Measurements from ENCODE around the gene C1QL2.

Gene C1QL2

GRCh38 chr2:119197529-119198239 lies 39.1 kb upstream of the C1QL2 start:
- TF ChIP-seq TAF1 (IDR thresholded peaks at IDR 0.05; ENCODE audit: borderline replicate concordance, insufficient read depth, low read length): no peak
- no peak for TF ChIP-seq REST (IDR thresholded peaks at IDR 0.05; ENCODE audit: insufficient read depth in 1 of 2, low read depth in 2 of 2, low read length in 2 of 2)
- TF ChIP-seq SIN3A (IDR thresholded peaks at IDR 0.05; ENCODE audit: borderline replicate concordance, insufficient read depth, low read length): no peak
- TF ChIP-seq POLR2AphosphoS5 (IDR thresholded peaks at IDR 0.05; ENCODE audit: low read depth, low read length): no peak
- no peak for TF ChIP-seq FOXP2 (optimal IDR thresholded peaks at IDR 0.05; ENCODE audit: borderline replicate concordance, extremely low read depth, extremely low read length, insufficient read depth)

DNA sequence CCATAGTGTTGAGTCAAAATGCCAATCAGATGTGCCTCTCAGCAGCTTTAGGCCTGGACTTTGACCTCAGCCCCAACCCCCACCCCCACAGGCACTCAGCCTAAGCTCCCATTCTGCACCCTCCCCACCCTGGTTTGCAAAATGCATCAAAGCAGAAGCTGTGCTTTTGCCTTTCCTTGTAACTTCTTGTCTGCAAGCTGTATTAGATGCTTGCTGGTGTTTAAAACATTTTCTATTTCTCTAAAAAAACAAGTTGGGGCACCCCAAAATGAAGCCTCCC lies 38.5 kb upstream of the C1QL2 start:
- TF ChIP-seq TAF1 (IDR thresholded peaks at IDR 0.05; ENCODE audit: borderline replicate concordance, insufficient read depth, low read length) (no peak), POLR2AphosphoS5 (IDR thresholded peaks at IDR 0.05; ENCODE audit: low read depth, low read length) (no peak), FOXP2 (optimal IDR thresholded peaks at IDR 0.05; ENCODE audit: borderline replicate concordance, extremely low read depth, extremely low read length, insufficient read depth) (no peak), REST (IDR thresholded peaks at IDR 0.05; ENCODE audit: insufficient read depth in 1 of 2, low read depth in 2 of 2, low read length in 2 of 2) (no peak), SIN3A (IDR thresholded peaks at IDR 0.05; ENCODE audit: borderline replicate concordance, insufficient read depth, low read length) (no peak)

GRCh38 chr2:119196301-119197125 lies 38.0 kb upstream of the C1QL2 start:
- TF ChIP-seq SIN3A (IDR thresholded peaks at IDR 0.05; ENCODE audit: borderline replicate concordance, insufficient read depth, low read length) (no peak), REST (IDR thresholded peaks at IDR 0.05; ENCODE audit: insufficient read depth in 1 of 2, low read depth in 2 of 2, low read length in 2 of 2) (no peak), TAF1 (IDR thresholded peaks at IDR 0.05; ENCODE audit: borderline replicate concordance, insufficient read depth, low read length) (no peak), FOXP2 (optimal IDR thresholded peaks at IDR 0.05; ENCODE audit: borderline replicate concordance, extremely low read depth, extremely low read length, insufficient read depth) (no peak), POLR2AphosphoS5 (IDR thresholded peaks at IDR 0.05; ENCODE audit: low read depth, low read length) (no peak)

DNA sequence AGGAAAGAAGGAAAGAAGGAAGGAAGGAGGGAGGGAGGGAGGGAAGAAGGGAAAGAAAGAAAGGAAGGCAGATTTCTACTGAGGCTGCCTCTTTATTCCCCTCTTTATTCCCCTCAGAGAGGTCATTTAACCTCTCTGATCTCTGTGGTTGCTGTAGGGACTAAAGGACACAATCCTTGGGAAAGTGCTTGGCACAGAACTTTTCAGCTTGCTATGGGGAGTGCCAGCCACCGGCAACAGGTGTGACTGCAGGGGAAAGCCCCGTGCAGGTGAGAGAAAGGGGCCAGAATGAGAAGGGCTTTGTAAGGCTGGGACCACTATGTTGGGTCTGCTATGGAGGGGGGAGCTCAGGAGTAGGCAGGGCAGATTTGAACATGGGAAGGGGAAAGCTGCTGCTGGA lies 37.3 kb upstream of the C1QL2 start:
- TF ChIP-seq FOXP2 (optimal IDR thresholded peaks at IDR 0.05; ENCODE audit: borderline replicate concordance, extremely low read depth, extremely low read length, insufficient read depth) (no peak), POLR2AphosphoS5 (IDR thresholded peaks at IDR 0.05; ENCODE audit: low read depth, low read length) (no peak), REST (IDR thresholded peaks at IDR 0.05; ENCODE audit: insufficient read depth in 1 of 2, low read depth in 2 of 2, low read length in 2 of 2) (no peak), SIN3A (IDR thresholded peaks at IDR 0.05; ENCODE audit: borderline replicate concordance, insufficient read depth, low read length) (no peak), TAF1 (IDR thresholded peaks at IDR 0.05; ENCODE audit: borderline replicate concordance, insufficient read depth, low read length) (no peak)

Measured in PFSK-1 (cell line).